Measurements from ENCODE around the gene DLG2. TPM values are rescaled to one million over a fixed set of nuclear protein-coding genes. Genes with fewer than 3 reads are reported as not detected.

DLG2 gene
- total and polyA plus RNA-seq, 2 of the 8 experiments (the other 6 are each of a cell fraction or from before 2014, with no cell fraction given), result 1.7 to 14.3 TPM

DNA sequence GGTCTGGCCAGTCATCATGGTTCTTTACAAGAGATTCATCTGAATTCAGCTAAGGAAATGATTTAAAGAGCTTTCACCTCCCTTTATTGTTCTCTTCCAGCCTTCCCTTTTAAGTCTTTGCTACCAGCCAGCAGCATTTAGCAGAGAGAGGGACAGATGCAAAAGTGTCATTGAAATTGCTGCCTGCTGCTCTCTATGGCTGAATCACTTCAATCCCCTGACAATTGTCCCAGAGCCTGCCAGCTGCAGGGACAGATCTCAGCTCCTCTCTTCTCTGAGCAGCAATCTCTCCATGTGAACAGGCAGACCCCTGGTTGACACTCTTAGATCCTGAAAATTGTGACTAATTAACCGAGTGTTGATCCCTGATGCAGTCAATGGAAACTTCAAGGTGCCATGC, 1524.0 kb downstream of the DLG2 start:
- no peak overlapping the region for H3K23ac ChIP-seq (ENCODE audit: insufficient read length)
- no peak overlapping the region for H2BK120ac ChIP-seq (replicated peaks; ENCODE audit: low read depth, low read length)
- CTCF ChIA-PET (ENCODE audit: partially characterized antibody), result interaction anchor here (0.7 to 1.2 kb wide), 3 partner anchors 12 to 266 kb away, joined by 3 read pairs; no protein-coding TSS in a partner anchor
- H3K18ac ChIP-seq (ENCODE audit: extremely low read depth, low read length), result no peak overlapping the region
- H4K20me1 ChIP-seq (replicated peaks in 1 of 2; ENCODE audit: control insufficient read depth in 1 of 2, insufficient read depth in 2 of 2, low read length in 2 of 2), result no peaks in the 10 kb centered on the region
- no peak overlapping the region for H2AFZ ChIP-seq (ENCODE audit: low read length)
- TF ChIP-seq BCL11A (IDR thresholded peaks at IDR 0.05; ENCODE audit: low read depth in 2 of 2, low read length in 2 of 2), result no peak
- no peak for TF ChIP-seq RXRA (IDR thresholded peaks at IDR 0.05; ENCODE audit: insufficient read depth, low read depth, low read length)
- no peak for TF ChIP-seq ZNF274 (IDR thresholded peaks at IDR 0.05; ENCODE audit: borderline replicate concordance, extremely low read depth, low read length)
- TF ChIP-seq TAF7 (optimal IDR thresholded peaks at IDR 0.05; ENCODE audit: borderline replicate concordance, low read depth, low read length), result no peak
- no peak overlapping the region for H2BK15ac ChIP-seq (ENCODE audit: low read length)
- H2BK20ac ChIP-seq (ENCODE audit: low read length), result no peak overlapping the region
- no peak overlapping the region for H3K4me2 ChIP-seq (ENCODE audit: insufficient read depth in 1 of 2, low read depth in 2 of 2, low read length in 2 of 2)
- DNase-seq (ENCODE audit: low read depth in 1 of 2, low spot score in 2 of 2) (no peak), FAIRE-seq (no peak)
- H3K4me1 ChIP-seq (replicated peaks in 1 of 4; ENCODE audit: control insufficient read depth in 3 of 4, insufficient read depth in 4 of 4, low read length in 3 of 4), result peaks cover 0 to 2% (median 0%) of the 10 kb centered on the region in 4 experiments; a peak in 2 of 7 replicates
- no peak overlapping the region for H4K8ac ChIP-seq (ENCODE audit: extremely low read depth, insufficient read depth, low read length)
- WGBS, 2 experiments (ENCODE audit: extremely low coverage in 1 of 2, insufficient coverage in 1 of 2, insufficient read length in 1 of 2, insufficient replicate concordance in 2 of 2, low coverage in 1 of 2, low lambda C conversion rate in 2 of 2, missing lambda C conversion rate in 1 of 2), result 82% methylated on average over 1 of the region's 1 CpG; no CpG with 5 or more reads in 1 of the 2 experiments
- no peak overlapping the region for H3K4me3 ChIP-seq (ENCODE audit: extremely low read depth in 1 of 4, insufficient read depth in 2 of 4, low read depth in 3 of 4, low read length in 4 of 4)
- no peak overlapping the region for H3K56ac ChIP-seq (replicated peaks; ENCODE audit: insufficient read length, low read depth, low read length)
- no peak overlapping the region for H3K4ac ChIP-seq (replicated peaks; ENCODE audit: insufficient read length, low read depth, low read length)
- no peak overlapping the region for H4K5ac ChIP-seq (ENCODE audit: insufficient read length, low read depth, low read length)
- H4K91ac ChIP-seq (replicated peaks; ENCODE audit: insufficient read length, low read length), result no peak overlapping the region
- no peak overlapping the region for H2BK12ac ChIP-seq (ENCODE audit: low read depth, low read length)
- no peak overlapping the region for H3K9ac ChIP-seq (replicated peaks in 1 of 4; ENCODE audit: extremely low read depth in 1 of 4, low read depth in 3 of 4, low read length in 3 of 4)
- no peaks in the 10 kb centered on the region for H3K79me2 ChIP-seq (ENCODE audit: control insufficient read depth in 1 of 2, insufficient read depth in 2 of 2, low read length in 2 of 2)
- POLR2A ChIA-PET (ENCODE audit: partially characterized antibody), result no interaction called here
- H3K27ac ChIP-seq (ENCODE audit: low read depth, low read length), result no peak overlapping the region
- H3K9me3 ChIP-seq (ENCODE audit: insufficient read depth in 2 of 2, low read depth in 1 of 2, low read length in 1 of 2), result no peaks in the 10 kb centered on the region
- no peaks in the 10 kb centered on the region for H3K79me1 ChIP-seq (ENCODE audit: low read depth, low read length)
- no peak overlapping the region for H2BK5ac ChIP-seq (ENCODE audit: low read depth, low read length)
- H3K14ac ChIP-seq (ENCODE audit: insufficient read length), result no peak overlapping the region
- no peaks in the 10 kb centered on the region for H3K36me3 ChIP-seq (ENCODE audit: control insufficient read depth in 2 of 4, insufficient read depth in 4 of 4, low read length in 3 of 4)
- H3K27me3 ChIP-seq (replicated peaks in 1 of 4; ENCODE audit: control insufficient read depth in 3 of 4, extremely low read depth in 1 of 4, insufficient read depth in 3 of 4, low read length in 3 of 4), result no peaks in the 10 kb centered on the region
- H3K23me2 ChIP-seq (ENCODE audit: low read depth, low read length), result peaks cover 4% of the 10 kb centered on the region; the same call in 1 of the 2 replicates
- no peak overlapping the region for H2AK5ac ChIP-seq (ENCODE audit: low read depth, low read length)
